Measurements from ENCODE around the gene MYF5.

The MYF5 gene

GRCh38 chr12:80698256-80698655 lies 18.5 kb upstream of the MYF5 start:
- H3K4me3 ChIP-seq (ENCODE audit: low read length): peak overlapping the region; percentile 2; the same call in 1 of the 2 replicates
- TF ChIP-seq, protein P1, sequence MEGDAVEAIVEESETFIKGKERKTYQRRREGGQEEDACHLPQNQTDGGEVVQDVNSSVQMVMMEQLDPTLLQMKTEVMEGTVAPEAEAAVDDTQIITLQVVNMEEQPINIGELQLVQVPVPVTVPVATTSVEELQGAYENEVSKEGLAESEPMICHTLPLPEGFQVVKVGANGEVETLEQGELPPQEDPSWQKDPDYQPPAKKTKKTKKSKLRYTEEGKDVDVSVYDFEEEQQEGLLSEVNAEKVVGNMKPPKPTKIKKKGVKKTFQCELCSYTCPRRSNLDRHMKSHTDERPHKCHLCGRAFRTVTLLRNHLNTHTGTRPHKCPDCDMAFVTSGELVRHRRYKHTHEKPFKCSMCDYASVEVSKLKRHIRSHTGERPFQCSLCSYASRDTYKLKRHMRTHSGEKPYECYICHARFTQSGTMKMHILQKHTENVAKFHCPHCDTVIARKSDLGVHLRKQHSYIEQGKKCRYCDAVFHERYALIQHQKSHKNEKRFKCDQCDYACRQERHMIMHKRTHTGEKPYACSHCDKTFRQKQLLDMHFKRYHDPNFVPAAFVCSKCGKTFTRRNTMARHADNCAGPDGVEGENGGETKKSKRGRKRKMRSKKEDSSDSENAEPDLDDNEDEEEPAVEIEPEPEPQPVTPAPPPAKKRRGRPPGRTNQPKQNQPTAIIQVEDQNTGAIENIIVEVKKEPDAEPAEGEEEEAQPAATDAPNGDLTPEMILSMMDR (conservative IDR thresholded peaks at IDR 0.05; ENCODE audit: low read length): no peak
- peak; percentile 22 for DNase-seq (ENCODE audit: low read depth)

DNA sequence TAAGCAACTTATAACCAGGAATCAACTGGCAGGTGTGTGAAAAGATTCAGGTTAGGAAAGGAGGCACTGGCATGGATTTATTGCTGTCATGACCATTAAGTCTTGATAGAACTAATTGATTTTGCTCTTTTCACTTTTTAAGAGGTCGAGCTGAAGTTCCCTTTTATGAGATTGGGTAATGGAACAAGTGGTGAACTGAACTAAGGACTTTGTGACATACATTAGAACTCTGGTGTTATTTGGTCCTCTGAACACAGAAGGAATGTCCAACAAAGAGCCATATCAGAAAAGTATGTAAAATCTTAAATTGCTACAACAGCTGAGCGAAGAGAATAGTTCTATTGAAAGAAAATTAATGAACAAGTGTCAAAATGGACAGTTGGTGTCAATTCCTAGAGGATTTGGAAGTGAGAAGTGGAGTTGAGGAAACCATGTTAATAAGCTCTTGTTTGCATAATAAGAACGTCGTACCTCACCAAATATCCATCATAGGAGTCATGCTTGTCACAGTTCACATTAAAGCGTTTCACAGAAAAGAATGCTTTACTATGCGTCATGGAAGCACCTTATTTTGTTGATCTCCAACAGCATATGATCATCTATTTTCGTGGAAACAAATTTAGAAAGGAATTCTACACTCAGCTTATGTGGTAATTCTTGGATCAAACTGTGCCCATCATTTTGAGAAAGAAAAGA lies 17.7 kb upstream of the MYF5 start:
- H3K4me3 ChIP-seq (ENCODE audit: low read length): no peak overlapping the region
- DNase-seq (ENCODE audit: low read depth): no peak
- TF ChIP-seq, protein P1 (conservative IDR thresholded peaks at IDR 0.05; ENCODE audit: low read length): no peak

- TF ChIP-seq, protein P1 (conservative IDR thresholded peaks at IDR 0.05; ENCODE audit: low read length): no peak
- no peak overlapping the region for H3K4me3 ChIP-seq (ENCODE audit: low read length)
- no peak for DNase-seq (ENCODE audit: low read depth)
Observed at GRCh38 chr12:80700327-80700726, 16.4 kb upstream of the MYF5 start.

- no peak overlapping the region for H3K4me3 ChIP-seq (ENCODE audit: low read length)
- peak; percentile 15 for DNase-seq (ENCODE audit: low read depth)
- TF ChIP-seq, protein P1 (conservative IDR thresholded peaks at IDR 0.05; ENCODE audit: low read length): no peak
Observed at GRCh38 chr12:80701388-80701787, 15.3 kb upstream of the MYF5 start.

DNA sequence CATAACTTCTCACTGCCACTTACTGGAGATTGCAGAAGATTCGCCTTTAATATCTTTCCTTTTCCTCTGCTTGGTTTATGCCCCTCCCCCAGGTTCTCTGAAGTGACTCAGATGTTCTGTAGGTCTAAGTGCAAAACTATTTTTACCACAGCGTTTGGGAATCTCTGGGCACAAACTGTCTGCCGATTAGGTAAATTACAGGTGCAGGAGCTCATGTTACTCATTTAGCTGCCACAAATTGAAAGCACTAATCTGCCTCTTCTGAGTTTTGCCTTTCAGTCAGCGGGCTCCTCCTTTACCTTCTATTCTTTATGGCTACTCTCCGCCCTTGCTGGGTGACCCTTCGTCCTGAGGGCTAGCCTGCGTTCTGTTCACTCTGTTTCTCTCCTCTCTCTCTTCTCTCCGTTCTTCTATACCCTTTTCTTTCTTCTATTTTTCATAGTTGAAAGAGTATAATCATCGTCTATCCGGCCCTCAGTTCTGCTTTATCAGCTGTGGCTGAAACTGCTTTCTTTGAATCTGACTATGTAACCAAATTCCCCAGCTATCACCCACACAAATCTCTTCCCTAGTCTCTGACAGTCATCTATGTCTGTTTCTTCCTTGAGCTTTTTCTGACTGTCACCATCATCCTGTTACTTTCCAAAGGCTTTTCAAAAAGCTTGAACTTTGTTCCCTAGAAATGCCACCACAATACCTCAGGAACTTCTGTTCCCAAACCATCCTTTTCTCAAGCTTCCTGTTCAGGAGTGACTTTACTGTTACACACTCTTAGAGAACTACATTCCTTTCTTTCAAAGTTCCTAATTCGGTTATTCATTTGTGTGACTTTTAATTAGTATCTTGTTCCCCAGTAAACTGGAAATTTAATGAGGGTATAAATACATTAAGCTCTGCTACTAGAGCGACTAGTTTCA lies 13.6 kb upstream of the MYF5 start:
- no peak overlapping the region for H3K4me3 ChIP-seq (ENCODE audit: low read length)
- peak; percentile 69 for DNase-seq (ENCODE audit: low read depth)
- TF ChIP-seq, protein P1 (conservative IDR thresholded peaks at IDR 0.05; ENCODE audit: low read length): no peak

GRCh38 chr12:80704420-80704819 lies 12.3 kb upstream of the MYF5 start:
- no peak for DNase-seq (ENCODE audit: low read depth)
- TF ChIP-seq, protein P1 (conservative IDR thresholded peaks at IDR 0.05; ENCODE audit: low read length): no peak

More at GRCh38 chr12:80704420-80704819, 12.3 kb upstream of the MYF5 start:
- no peak overlapping the region for H3K4me3 ChIP-seq (ENCODE audit: low read length)

All from AG10803 (cell line).